DND-41 (cell line): ENCODE data around the gene C22orf23.

ENCODE experiments used
- EZH2 ChIP-seq: IDR thresholded peaks from 3 replicates; pipeline ENCODE4 v1.6.1; 2012; ENCODE audit warnings: borderline replicate concordance, low read depth, mild to moderate bottlenecking, moderate library complexity, low read length, inconsistent platforms; ENCODE audit not compliant: severe bottlenecking
- TF ChIP-seq, protein P1 (sequence below): IDR thresholded peaks from 2 replicates; pipeline ENCODE4 v1.5.1; 2012; ENCODE audit warnings: borderline replicate concordance, low read length, moderate library complexity, mild to moderate bottlenecking; ENCODE audit not compliant: poor library complexity, severe bottlenecking; ENCODE audit errors: extremely low read depth

DNA sequence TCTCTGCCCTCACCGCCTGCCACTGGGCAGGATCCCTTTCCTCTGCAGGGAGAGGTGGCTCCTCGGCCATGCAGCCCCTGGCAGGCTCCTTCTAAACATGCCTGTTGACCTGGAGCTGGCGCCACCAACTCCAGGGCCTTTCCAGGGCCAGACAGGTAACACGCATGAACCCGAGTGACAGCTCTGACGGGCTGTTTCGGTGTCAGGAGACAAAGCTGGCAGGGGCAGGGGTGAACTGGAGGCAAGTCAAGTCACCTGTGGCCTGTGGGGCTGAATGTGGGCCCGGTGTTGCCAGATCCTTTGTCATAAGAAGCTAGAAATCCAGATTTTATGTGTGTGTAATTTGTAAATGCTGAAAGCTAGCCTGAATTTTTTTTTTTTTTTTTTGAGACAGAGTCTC, 11.3 kb downstream of the C22orf23 start:
- TF ChIP-seq, protein P1, sequence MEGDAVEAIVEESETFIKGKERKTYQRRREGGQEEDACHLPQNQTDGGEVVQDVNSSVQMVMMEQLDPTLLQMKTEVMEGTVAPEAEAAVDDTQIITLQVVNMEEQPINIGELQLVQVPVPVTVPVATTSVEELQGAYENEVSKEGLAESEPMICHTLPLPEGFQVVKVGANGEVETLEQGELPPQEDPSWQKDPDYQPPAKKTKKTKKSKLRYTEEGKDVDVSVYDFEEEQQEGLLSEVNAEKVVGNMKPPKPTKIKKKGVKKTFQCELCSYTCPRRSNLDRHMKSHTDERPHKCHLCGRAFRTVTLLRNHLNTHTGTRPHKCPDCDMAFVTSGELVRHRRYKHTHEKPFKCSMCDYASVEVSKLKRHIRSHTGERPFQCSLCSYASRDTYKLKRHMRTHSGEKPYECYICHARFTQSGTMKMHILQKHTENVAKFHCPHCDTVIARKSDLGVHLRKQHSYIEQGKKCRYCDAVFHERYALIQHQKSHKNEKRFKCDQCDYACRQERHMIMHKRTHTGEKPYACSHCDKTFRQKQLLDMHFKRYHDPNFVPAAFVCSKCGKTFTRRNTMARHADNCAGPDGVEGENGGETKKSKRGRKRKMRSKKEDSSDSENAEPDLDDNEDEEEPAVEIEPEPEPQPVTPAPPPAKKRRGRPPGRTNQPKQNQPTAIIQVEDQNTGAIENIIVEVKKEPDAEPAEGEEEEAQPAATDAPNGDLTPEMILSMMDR = no peak
- no peak for TF ChIP-seq EZH2
